ENCODE data around the gene LHFPL5.

GRCh38 chr6:35823601-35824000 lies 18.4 kb downstream of the LHFPL5 start:
- TF ChIP-seq CTCF (IDR thresholded peaks at IDR 0.05; ENCODE audit: borderline replicate concordance, extremely low read depth, low read length, poor library complexity, severe bottlenecking), result no peak
- TF ChIP-seq EZH2 (IDR thresholded peaks at IDR 0.05; ENCODE audit: borderline replicate concordance, low read depth, low read length, severe bottlenecking), result no peak

All from DND-41 (cell line).